H1 (cell line): ENCODE data around the gene VAPB. TPM values are rescaled to one million over a fixed set of nuclear protein-coding genes. Genes with fewer than 3 reads are reported as not detected.

Experiments
- CTCF ChIA-PET: fragments of 300-600 bp; sonication (Branson Sonifier 250); formaldehyde crosslinking; loops from one replicate; lab custom pipeline; 2021; ENCODE audit not compliant: partially characterized antibody; lab: Charles Lee
- POLR2A ChIA-PET: fragments of 300-600 bp; sonication (Branson Sonifier 250); formaldehyde crosslinking; loops from one replicate; lab custom pipeline; 2021; ENCODE audit warnings: inconsistent platforms; ENCODE audit not compliant: partially characterized antibody; lab: Charles Lee
- DNase-seq, 2 experiments: peaks; one replicate each; pipeline versions ENCODE4 v3.0.0 to v3.0.0-alpha.2; 2010 to 2022; ENCODE audit warnings: low spot score in 2 of 2, low read depth in 1 of 2, mixed read lengths in 1 of 2
- FAIRE-seq: peaks from 2 replicates; lab custom pipeline; 2011; peaks lifted over from hg19 to GRCh38; lab: Jason Lieb, UNC
- H2AFZ ChIP-seq: 2 replicates; pipeline ENCODE4 v1.8.1; 2012; ENCODE audit warnings: low read length, inconsistent platforms
- H2AK5ac ChIP-seq: 2 replicates; pipeline ENCODE4 v1.6.1; 2013; ENCODE audit warnings: low read depth, low read length
- H2BK120ac ChIP-seq: replicated peaks from 2 replicates; pipeline ENCODE3; 2013; ENCODE audit warnings: low read depth, low read length, inconsistent platforms
- H2BK12ac ChIP-seq: 2 replicates; pipeline ENCODE4 v1.6.1; 2013; ENCODE audit warnings: low read depth, low read length
- H2BK15ac ChIP-seq: 2 replicates; pipeline ENCODE4 v1.6.1; 2013; ENCODE audit warnings: low read length
- H2BK20ac ChIP-seq: 2 replicates; pipeline ENCODE4 v1.6.1; 2013; ENCODE audit warnings: low read length
- H2BK5ac ChIP-seq: 2 replicates; pipeline ENCODE4 v1.6.1; 2013; ENCODE audit warnings: low read depth, low read length
- H3K14ac ChIP-seq: 2 replicates; pipeline ENCODE4 v1.6.1; 2013; ENCODE audit warnings: inconsistent platforms; ENCODE audit not compliant: insufficient read length
- H3K18ac ChIP-seq: 2 replicates; pipeline ENCODE4 v1.6.1; 2013; ENCODE audit warnings: low read length; ENCODE audit errors: extremely low read depth
- H3K23ac ChIP-seq: 2 replicates; pipeline ENCODE4 v1.6.1; 2013; ENCODE audit warnings: inconsistent platforms; ENCODE audit not compliant: insufficient read length
- H3K23me2 ChIP-seq: 2 replicates; pipeline ENCODE4 v1.6.1; 2013; ENCODE audit warnings: low read depth, low read length
- H3K27ac ChIP-seq: 2 replicates; pipeline ENCODE4 v1.6.1; 2011; ENCODE audit warnings: low read depth, low read length, inconsistent platforms
- H3K27me3 ChIP-seq, 4 experiments: replicated peaks in 1 of 4; 1 replicate in 1 of 4; 2 replicates in 3 of 4; pipeline versions ENCODE4 v1.6.1 to v1.8.1; 2011 to 2013; ENCODE audit warnings: low read length in 3 of 4, mild to moderate bottlenecking in 3 of 4, inconsistent platforms in 2 of 4, mixed read lengths in 2 of 4, moderate library complexity in 1 of 4; ENCODE audit not compliant: control insufficient read depth in 3 of 4, insufficient read depth in 3 of 4; ENCODE audit errors: extremely low read depth in 1 of 4
- H3K36me3 ChIP-seq, 4 experiments: 2 replicates each; pipeline versions ENCODE4 v1.6.1 to v1.8.1; 2011 to 2013; ENCODE audit warnings: mild to moderate bottlenecking in 4 of 4, low read length in 3 of 4, moderate library complexity in 2 of 4, control low read depth in 1 of 4, inconsistent platforms in 1 of 4; ENCODE audit not compliant: insufficient read depth in 4 of 4, control insufficient read depth in 2 of 4
- H3K4ac ChIP-seq: replicated peaks from 2 replicates; pipeline ENCODE3; 2013; ENCODE audit warnings: low read length, low read depth, mixed read lengths, inconsistent platforms; ENCODE audit not compliant: insufficient read length
- H3K4me1 ChIP-seq, 4 experiments: replicated peaks in 1 of 4; 1 replicate in 1 of 4; 2 replicates in 3 of 4; pipeline versions ENCODE4 v1.6.1 to v1.8.1; 2011 to 2013; ENCODE audit warnings: low read length in 3 of 4, inconsistent platforms in 2 of 4, mixed read lengths in 1 of 4; ENCODE audit not compliant: insufficient read depth in 4 of 4, control insufficient read depth in 3 of 4
- H3K4me2 ChIP-seq, 2 experiments: 2 replicates each; pipeline versions ENCODE4 v1.6.1 to v1.8.1; 2011 to 2013; ENCODE audit warnings: low read depth in 2 of 2, low read length in 2 of 2, control low read depth in 1 of 2, inconsistent platforms in 1 of 2, mild to moderate bottlenecking in 1 of 2; ENCODE audit not compliant: insufficient read depth in 1 of 2
- H3K4me3 ChIP-seq, 4 experiments: fragments of 200-600, 300-600 bp in 1 of 4; sonication (generic), shearing (Covaris generic), sonication (Bioruptor Twin) in 1 of 4; 2 replicates each; pipeline versions ENCODE4 v1.5.1 to v1.8.1; 2011 to 2016; ENCODE audit warnings: low read length in 4 of 4, low read depth in 3 of 4, control low read depth in 2 of 4, inconsistent platforms in 2 of 4, mild to moderate bottlenecking in 2 of 4, mixed read lengths in 1 of 4, moderate library complexity in 1 of 4; ENCODE audit not compliant: insufficient read depth in 2 of 4; ENCODE audit errors: extremely low read depth in 1 of 4
- H3K56ac ChIP-seq: replicated peaks from 2 replicates; pipeline ENCODE3; 2013; ENCODE audit warnings: low read depth, mild to moderate bottlenecking, mixed read lengths, low read length, inconsistent platforms; ENCODE audit not compliant: insufficient read length
- H3K79me1 ChIP-seq: 2 replicates; pipeline ENCODE4 v1.6.1; 2013; ENCODE audit warnings: low read depth, low read length, control low read depth
- H3K79me2 ChIP-seq, 2 experiments: 2 replicates each; pipeline versions ENCODE4 v1.6.1 to v1.8.1; 2012 to 2013; ENCODE audit warnings: low read length in 2 of 2, mild to moderate bottlenecking in 2 of 2, inconsistent platforms in 1 of 2; ENCODE audit not compliant: insufficient read depth in 2 of 2, control insufficient read depth in 1 of 2
- H3K9ac ChIP-seq, 4 experiments: replicated peaks in 1 of 4; 1 replicate in 1 of 4; 2 replicates in 3 of 4; pipeline versions ENCODE4 v1.6.1 to v1.8.1; 2011 to 2013; ENCODE audit warnings: low read depth in 3 of 4, low read length in 3 of 4, control low read depth in 2 of 4, mild to moderate bottlenecking in 2 of 4, moderate library complexity in 2 of 4, inconsistent platforms in 1 of 4; ENCODE audit errors: extremely low read depth in 1 of 4
- H3K9me3 ChIP-seq, 2 experiments: 2 replicates each; pipeline versions ENCODE4 v1.6.1 to v1.8.1; 2012 to 2013; ENCODE audit warnings: mild to moderate bottlenecking in 2 of 2, moderate library complexity in 2 of 2, control low read depth in 1 of 2, inconsistent platforms in 1 of 2, low read depth in 1 of 2, low read length in 1 of 2, mixed read lengths in 1 of 2; ENCODE audit not compliant: insufficient read depth in 2 of 2
- H4K20me1 ChIP-seq, 2 experiments: replicated peaks in 1 of 2; 2 replicates each; pipeline versions ENCODE3 to v1.8.1; 2011 to 2013; ENCODE audit warnings: inconsistent platforms in 2 of 2, low read length in 2 of 2, mild to moderate bottlenecking in 1 of 2; ENCODE audit not compliant: insufficient read depth in 2 of 2, control insufficient read depth in 1 of 2
- H4K5ac ChIP-seq: 2 replicates; pipeline ENCODE4 v1.6.1; 2013; ENCODE audit warnings: low read length, low read depth, mixed read lengths, inconsistent platforms; ENCODE audit not compliant: insufficient read length
- H4K8ac ChIP-seq: 2 replicates; pipeline ENCODE4 v1.8.0; 2013; ENCODE audit warnings: mild to moderate bottlenecking, moderate library complexity, low read length, inconsistent platforms; ENCODE audit not compliant: insufficient read depth; ENCODE audit errors: extremely low read depth
- H4K91ac ChIP-seq: replicated peaks from 2 replicates; pipeline ENCODE3; 2013; ENCODE audit warnings: low read length, mixed read lengths, inconsistent platforms; ENCODE audit not compliant: insufficient read length
- CHD2 ChIP-seq: IDR thresholded peaks from 2 replicates; pipeline ENCODE4 v1.6.1; 2012; ENCODE audit warnings: low read length, improper control_type of control experiment
- EGR1 ChIP-seq: IDR thresholded peaks from 2 replicates; pipeline ENCODE4 v1.6.1; 2011; ENCODE audit warnings: low read depth, low read length, borderline replicate concordance
- POU5F1 ChIP-seq: IDR thresholded peaks from 2 replicates; pipeline ENCODE4 v1.6.1; 2011; ENCODE audit warnings: low read depth, mild to moderate bottlenecking, low read length, moderate library complexity
- RBBP5 ChIP-seq: IDR thresholded peaks from 2 replicates; pipeline ENCODE4 v1.7.1; 2012; ENCODE audit warnings: low read depth, mild to moderate bottlenecking, inconsistent platforms, low read length, moderate library complexity, borderline replicate concordance
- TEAD4 ChIP-seq: IDR thresholded peaks from 2 replicates; pipeline ENCODE4 v1.6.1; 2012; ENCODE audit warnings: low read depth, low read length, inconsistent platforms, mixed read lengths
- WGBS, 2 experiments: shearing (Covaris generic) in 1 of 2; methylation state at CpG; one replicate each; pipeline versions ENCODE4 v1.1.6 to v1.1.7; 2013 to 2015; ENCODE audit warnings: low lambda C conversion rate in 2 of 2, mixed read lengths in 2 of 2, inconsistent platforms in 1 of 2, low coverage in 1 of 2, missing lambda C conversion rate in 1 of 2; ENCODE audit not compliant: insufficient replicate concordance in 2 of 2, insufficient coverage in 1 of 2, insufficient read length in 1 of 2; ENCODE audit errors: extremely low coverage in 1 of 2, missing lambda C conversion rate in 1 of 2; 5-methylcytosine and 5-hydroxymethylcytosine counted together
- polyA plus RNA-seq, 7 experiments: library from polyadenylated mRNA; depleted of rRNA in 3 of 7; stranded (reverse) in 5 of 7; unstranded in 2 of 7; fragments of >200 nt in 5 of 7; fragments of 200-250 nt in 2 of 7; gene quantifications; 1 replicate in 5 of 7; 2 replicates in 1 of 7; 4 replicates in 1 of 7; pipeline versions ENCODE4 v1.2.1 to v1.2.3, GENCODE V29; 2011 to 2013; ENCODE audit warnings: missing spikeins in 2 of 7, mixed read lengths in 2 of 7
- total RNA-seq: library from RNA; stranded (reverse); fragmentation: NEBNext Ultra II Directional; extraction: Animal tissue kit (Norgen Biotek cat#: 25700); gene quantifications from 2 replicates; pipeline ENCODE4 v1.2.1, GENCODE V29; 2021

VAPB gene
- total and polyA plus RNA-seq, 2 of the 8 experiments (the other 6 are each of a cell fraction or from before 2014, with no cell fraction given): 24.4 to 62.8 TPM

- H2BK15ac ChIP-seq: no peak overlapping the region
These were observed 60.7 kb downstream of the VAPB start for GRCh38 chr20:58449681-58450221.

More at GRCh38 chr20:58449681-58450221, 60.7 kb downstream of the VAPB start:
- POLR2A ChIA-PET: interaction anchor here (0.8 to 1.1 kb wide), 2 partner anchors 13 to 17 kb away, joined by 3 read pairs; no protein-coding TSS in a partner anchor
- FAIRE-seq (no peak), DNase-seq (no peak)
- no peak overlapping the region for H3K4me3 ChIP-seq
- H4K91ac ChIP-seq: no peak overlapping the region
- H3K27ac ChIP-seq: no peak overlapping the region
- no peak overlapping the region for H2BK120ac ChIP-seq
- H3K9ac ChIP-seq: no peak overlapping the region
- no peak overlapping the region for H2BK20ac ChIP-seq
- H3K27me3 ChIP-seq: no peaks in the 10 kb centered on the region
- H4K20me1 ChIP-seq: no peaks in the 10 kb centered on the region
- H3K4me2 ChIP-seq: no peak overlapping the region
- no peaks in the 10 kb centered on the region for H3K79me2 ChIP-seq
- no peak overlapping the region for H3K18ac ChIP-seq
- peaks cover 0 to 4% (median 0%) of the 10 kb centered on the region in 4 experiments; a peak in 2 of 8 replicates for H3K36me3 ChIP-seq
- no peaks in the 10 kb centered on the region; the same call in 1 of the 2 replicates for H3K79me1 ChIP-seq
- no peak overlapping the region for H3K23ac ChIP-seq
- H2AK5ac ChIP-seq: no peak overlapping the region
- no peak overlapping the region for H3K4ac ChIP-seq
- TF ChIP-seq POU5F1 (no peak), RBBP5 (no peak), CHD2 (no peak), TEAD4 (no peak), EGR1 (no peak)
- no peak overlapping the region for H4K5ac ChIP-seq
- H3K4me1 ChIP-seq: peaks cover 6 to 11% (median 8%) of the 10 kb centered on the region in 4 experiments; a peak in 6 of 7 replicates
- H2BK5ac ChIP-seq: no peak overlapping the region
- WGBS, 2 experiments: 89% methylated on average over 10 of the region's 10 CpGs; no CpG with 5 or more reads in 1 of the 2 experiments
- H3K9me3 ChIP-seq: no peaks in the 10 kb centered on the region
- H2AFZ ChIP-seq: no peak overlapping the region
- H4K8ac ChIP-seq: no peak overlapping the region
- no peak overlapping the region for H3K56ac ChIP-seq
- no peaks in the 10 kb centered on the region for H3K23me2 ChIP-seq
- no peak overlapping the region for H2BK12ac ChIP-seq
- CTCF ChIA-PET: interaction anchor here (0.6 to 5.6 kb wide), 9 partner anchors 11 to 232 kb away, joined by 3 to 70 read pairs (median 7); no protein-coding TSS in a partner anchor
- H3K14ac ChIP-seq: no peak overlapping the region
